Vagina (tissue), 2 donors: ENCODE measurements around the gene CXCR5.

Experiments used
- CTCF ChIP-seq, 3 experiments: fragments of 450-650 bp in 2 of 3; fragments of 200-600 bp in 1 of 3; sonication (generic) in 1 of 3; IDR thresholded peaks; one replicate each; pipeline ENCODE4 v1.5.1; 2017 to 2019; ENCODE audit warnings: antibody characterized with exemption in 3 of 3, mild to moderate bottlenecking in 2 of 3, moderate library complexity in 2 of 3
- POLR2A ChIP-seq, 2 donors: fragments of 450-650 bp; IDR thresholded peaks; one replicate each; pipeline ENCODE4 v1.6.1; 2017; ENCODE audit warnings: antibody characterized with exemption in 2 of 2, mild to moderate bottlenecking in 2 of 2, moderate library complexity in 2 of 2
- POLR2AphosphoS5 ChIP-seq, 2 donors: sonication (generic); formaldehyde crosslinking; IDR thresholded peaks; one replicate each; pipeline ENCODE4 v1.9.0; 2017; ENCODE audit warnings: antibody characterized with exemption in 2 of 2, mild to moderate bottlenecking in 2 of 2, low read depth in 1 of 2; ENCODE audit not compliant: insufficient read depth in 1 of 2

GRCh38 chr11:118888398-118888797, 4.7 kb downstream of the CXCR5 start:
- TF ChIP-seq POLR2A (IDR thresholded peaks at IDR 0.05), result no peak
- TF ChIP-seq CTCF (IDR thresholded peaks at IDR 0.05), result no peak
- no peak for TF ChIP-seq POLR2AphosphoS5 (IDR thresholded peaks at IDR 0.05; ENCODE audit: insufficient read depth in 1 of 2, low read depth in 1 of 2)
